MV-4-11 (cell line): ENCODE measurements around the gene NFKB2.

Experiments used
- DNase-seq: peaks from one replicate; lab custom pipeline; 2025; lab: John Stamatoyannopoulos, UW

The NFKB2 gene

GRCh38 chr10:102451105-102451969 is 55.8 kb downstream of the NFKB2 start, which contains the start of gene C10orf95:
TSS of gene C10orf95 (minus strand) at chr10:102451543. CDS start at chr10:102451093, 450 bp downstream.
- DNase-seq = no peak
